Small intestine (tissue), 7 donors: ENCODE measurements around the gene CTBP2. TPM values are rescaled to one million over a fixed set of nuclear protein-coding genes. Genes with fewer than 3 reads are reported as not detected.

Experiments
- DNase-seq, 2 donors: peaks; one replicate each; pipeline versions ENCODE4 v3.0.0 to v3.0.0-alpha.2; 2013
- FAIRE-seq: peaks from 2 replicates; lab custom pipeline; 2012; peaks lifted over from hg19 to GRCh38; lab: Jason Lieb, UNC
- H3K27ac ChIP-seq, 3 donors: one replicate each; pipeline ENCODE4 v1.5.1; 2013; ENCODE audit warnings: low read length in 2 of 3, mild to moderate bottlenecking in 2 of 3, control low read depth in 1 of 3, inconsistent platforms in 1 of 3, low read depth in 1 of 3, moderate library complexity in 1 of 3
- H3K27me3 ChIP-seq, 3 donors: one replicate each; pipeline ENCODE4 v1.6.1; 2013; ENCODE audit warnings: low read length in 3 of 3, inconsistent platforms in 1 of 3; ENCODE audit not compliant: control insufficient read depth in 3 of 3, insufficient read depth in 3 of 3
- H3K36me3 ChIP-seq, 3 donors: one replicate each; pipeline ENCODE4 v1.6.1; 2013; ENCODE audit warnings: low read length in 3 of 3, inconsistent platforms in 1 of 3, low read depth in 1 of 3, mild to moderate bottlenecking in 1 of 3, moderate library complexity in 1 of 3; ENCODE audit not compliant: control insufficient read depth in 3 of 3, insufficient read depth in 2 of 3
- H3K4me1 ChIP-seq, 3 donors: one replicate each; pipeline ENCODE4 v1.6.1; 2013; ENCODE audit warnings: low read length in 2 of 3, inconsistent platforms in 1 of 3, low read depth in 1 of 3, mild to moderate bottlenecking in 1 of 3, moderate library complexity in 1 of 3; ENCODE audit not compliant: control insufficient read depth in 3 of 3, insufficient read depth in 2 of 3
- H3K4me3 ChIP-seq, 3 donors: one replicate each; pipeline ENCODE4 v1.5.1; 2013; ENCODE audit warnings: low read length in 3 of 3, control low read depth in 1 of 3, inconsistent platforms in 1 of 3, low read depth in 1 of 3, mild to moderate bottlenecking in 1 of 3, moderate library complexity in 1 of 3
- H3K9me3 ChIP-seq, 2 donors: one replicate each; pipeline ENCODE4 v1.6.1; 2013; ENCODE audit warnings: low read depth in 1 of 2, low read length in 1 of 2; ENCODE audit not compliant: control insufficient read depth in 2 of 2, insufficient read depth in 1 of 2
- WGBS, 3 donors: extraction: QIAGEN DNeasy Blood & Tissue Kit; methylation state at CpG; one replicate each; pipeline ENCODE4 v1.1.7; 2013; 5-methylcytosine and 5-hydroxymethylcytosine counted together
- polyA plus RNA-seq, 4 donors: library from polyadenylated mRNA; stranded (reverse) in 3 of 4; unstranded in 1 of 4; fragments of 200-250 nt in 3 of 4; fragments of 120-200 nt in 1 of 4; gene quantifications; one replicate each; pipeline versions ENCODE4 v1.2.1 to v1.2.3, GENCODE V29; 2013
- donor health status: healthy with polysubstance abuse.
- donor health status: control.
- donor health status: control.
- donor health status: Bipolar disorder and iron deficiency.
- donor health status: healthy.

The CTBP2 gene
- polyA plus RNA-seq, 4 donors = 38.1 to 56.8 (median 49.1) TPM

GRCh38 chr10:125141860-125142484 lies 18.4 kb downstream of the CTBP2 start:
- no peak overlapping the region for H3K4me3 ChIP-seq
- no peaks in the 10 kb centered on the region for H3K27me3 ChIP-seq
- no peak overlapping the region for H3K27ac ChIP-seq
- no peak for DNase-seq
- no peak for FAIRE-seq
- 88 to 90% (median 88%) methylated on average over 12 of the region's 12 CpGs for WGBS, 3 donors
- H3K4me1 ChIP-seq = peaks cover 3 to 38% (median 4%) of the 10 kb centered on the region in 3 donors
- peaks cover 0 to 47% (median 0%) of the 10 kb centered on the region in 3 donors for H3K36me3 ChIP-seq
- no peaks in the 10 kb centered on the region for H3K9me3 ChIP-seq

GRCh38 chr10:125141150-125141859 lies 19.1 kb downstream of the CTBP2 start:
- H3K36me3 ChIP-seq = peaks cover 0 to 46% (median 0%) of the 10 kb centered on the region in 3 donors
- H3K4me1 ChIP-seq = peaks cover 4 to 39% (median 6%) of the 10 kb centered on the region in 3 donors
- DNase-seq (no peak), FAIRE-seq (no peak)
- no peak overlapping the region for H3K27ac ChIP-seq
- 81 to 88% (median 83%) methylated on average over 15 to 16 of the region's 16 CpGs for WGBS, 3 donors
- H3K27me3 ChIP-seq = no peaks in the 10 kb centered on the region
- H3K4me3 ChIP-seq = no peak overlapping the region
- no peaks in the 10 kb centered on the region for H3K9me3 ChIP-seq

- Histone ChIP-seq H3K27me3 (no peaks in the 10 kb centered on the region), H3K4me3 (no peak overlapping the region), H3K9me3 (no peaks in the 10 kb centered on the region), H3K36me3 (peaks cover 0 to 57% (median 0%) of the 10 kb centered on the region in 3 donors), H3K4me1 (peaks cover 4 to 40% (median 11%) of the 10 kb centered on the region in 3 donors), H3K27ac (no peak overlapping the region)
- DNase-seq = no peak
- FAIRE-seq = no peak
- 86 to 89% (median 87%) methylated on average over 11 of the region's 11 CpGs for WGBS, 3 donors
Measured at GRCh38 chr10:125140151-125140550, 20.2 kb downstream of the CTBP2 start.

- H3K4me3 ChIP-seq = no peak overlapping the region
- no peaks in the 10 kb centered on the region for H3K9me3 ChIP-seq
- FAIRE-seq (no peak), DNase-seq (peak; percentile 88 to 96)
- H3K4me1 ChIP-seq = peaks cover 8 to 30% (median 11%) of the 10 kb centered on the region in 3 donors
- peaks cover 0 to 73% (median 0%) of the 10 kb centered on the region in 3 donors for H3K36me3 ChIP-seq
- 14 to 49% (median 28%) methylated on average over 25 of the region's 25 CpGs for WGBS, 3 donors
- no peaks in the 10 kb centered on the region for H3K27me3 ChIP-seq
- H3K27ac ChIP-seq = peak overlapping the region; percentile 62 to 78 (median 68)
Measured at GRCh38 chr10:125137601-125138438, 22.5 kb downstream of the CTBP2 start.

GRCh38 chr10:125136087-125136486 lies 24.3 kb downstream of the CTBP2 start:
- DNase-seq (no peak), FAIRE-seq (no peak)
- peaks cover 8 to 30% (median 11%) of the 10 kb centered on the region in 3 donors for H3K4me1 ChIP-seq
- H3K9me3 ChIP-seq = no peaks in the 10 kb centered on the region
- H3K36me3 ChIP-seq = peaks cover 0 to 68% (median 0%) of the 10 kb centered on the region in 3 donors
- H3K4me3 ChIP-seq = no peak overlapping the region
- peak overlapping the region in 1 of 3 donors; percentile 8 for H3K27ac ChIP-seq
- WGBS, 3 donors = 64 to 84% (median 80%) methylated on average over 4 of the region's 4 CpGs
- no peaks in the 10 kb centered on the region for H3K27me3 ChIP-seq

- Histone ChIP-seq H3K27ac (peak overlapping the region in 1 of 3 donors; percentile 8), H3K4me3 (no peak overlapping the region), H3K27me3 (no peaks in the 10 kb centered on the region), H3K36me3 (peaks cover 0 to 71% (median 0%) of the 10 kb centered on the region in 3 donors), H3K4me1 (peaks cover 8 to 30% (median 11%) of the 10 kb centered on the region in 3 donors), H3K9me3 (no peaks in the 10 kb centered on the region)
- 54 to 84% (median 63%) methylated on average over 6 of the region's 6 CpGs for WGBS, 3 donors
- no peak for FAIRE-seq
- DNase-seq = no peak
Measured at GRCh38 chr10:125135771-125136035, 24.7 kb downstream of the CTBP2 start.

- Histone ChIP-seq H3K9me3 (no peaks in the 10 kb centered on the region), H3K4me1 (peaks cover 8 to 30% (median 11%) of the 10 kb centered on the region in 3 donors), H3K4me3 (no peak overlapping the region), H3K36me3 (peaks cover 0 to 74% (median 0%) of the 10 kb centered on the region in 3 donors), H3K27ac (peak overlapping the region in 1 of 3 donors; percentile 47), H3K27me3 (no peaks in the 10 kb centered on the region)
- 38 to 75% (median 42%) methylated on average over 20 of the region's 20 CpGs for WGBS, 3 donors
- FAIRE-seq (no peak), DNase-seq (peak in 1 of 2 donors; percentile 77)
Measured at GRCh38 chr10:125134916-125135770, 25.2 kb downstream of the CTBP2 start.
